ENCODE data around the gene TNFRSF6B.

DNA sequence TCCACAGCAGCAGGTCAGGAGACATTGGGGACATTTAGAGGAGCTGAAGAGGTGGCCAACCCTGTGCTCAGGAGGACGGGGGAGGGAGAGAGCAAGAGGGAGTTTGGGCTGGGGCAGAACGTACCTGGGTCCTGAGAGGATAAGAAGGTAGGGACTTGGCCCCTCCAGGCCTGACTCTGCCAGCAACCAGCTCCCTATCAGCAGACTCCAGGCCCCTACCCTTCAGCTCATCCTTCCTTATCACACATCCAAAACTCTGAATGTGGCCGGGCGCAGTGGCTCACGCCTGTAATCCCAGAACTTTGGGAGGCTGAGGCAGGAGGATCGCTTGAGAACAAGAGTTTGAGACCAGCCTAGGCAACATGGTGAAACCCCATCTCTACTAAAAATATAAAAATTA lies 48.3 kb upstream of the TNFRSF6B start:
- no peak for TF ChIP-seq EZH2 (IDR thresholded peaks at IDR 0.05; ENCODE audit: insufficient read depth, low read length)
- TF ChIP-seq, protein P1, sequence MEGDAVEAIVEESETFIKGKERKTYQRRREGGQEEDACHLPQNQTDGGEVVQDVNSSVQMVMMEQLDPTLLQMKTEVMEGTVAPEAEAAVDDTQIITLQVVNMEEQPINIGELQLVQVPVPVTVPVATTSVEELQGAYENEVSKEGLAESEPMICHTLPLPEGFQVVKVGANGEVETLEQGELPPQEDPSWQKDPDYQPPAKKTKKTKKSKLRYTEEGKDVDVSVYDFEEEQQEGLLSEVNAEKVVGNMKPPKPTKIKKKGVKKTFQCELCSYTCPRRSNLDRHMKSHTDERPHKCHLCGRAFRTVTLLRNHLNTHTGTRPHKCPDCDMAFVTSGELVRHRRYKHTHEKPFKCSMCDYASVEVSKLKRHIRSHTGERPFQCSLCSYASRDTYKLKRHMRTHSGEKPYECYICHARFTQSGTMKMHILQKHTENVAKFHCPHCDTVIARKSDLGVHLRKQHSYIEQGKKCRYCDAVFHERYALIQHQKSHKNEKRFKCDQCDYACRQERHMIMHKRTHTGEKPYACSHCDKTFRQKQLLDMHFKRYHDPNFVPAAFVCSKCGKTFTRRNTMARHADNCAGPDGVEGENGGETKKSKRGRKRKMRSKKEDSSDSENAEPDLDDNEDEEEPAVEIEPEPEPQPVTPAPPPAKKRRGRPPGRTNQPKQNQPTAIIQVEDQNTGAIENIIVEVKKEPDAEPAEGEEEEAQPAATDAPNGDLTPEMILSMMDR (IDR thresholded peaks at IDR 0.05; ENCODE audit: insufficient read depth, low read depth, low read length), result no peak

All from astrocyte (in vitro differentiated cells and primary cell).